Measurements from ENCODE around the gene S100A12.

The S100A12 gene

GRCh38 chr1:153336650-153337049, 38.8 kb downstream of the S100A12 start:
- no peak for DNase-seq (ENCODE audit: low spot score)

GRCh38 chr1:153333902-153334301, 41.5 kb downstream of the S100A12 start:
- DNase-seq (ENCODE audit: low spot score): no peak

- DNase-seq (ENCODE audit: low spot score): no peak
Observed at GRCh38 chr1:153324912-153325311, 50.5 kb downstream of the S100A12 start.
